ENCODE results near the gene CYP21A2. TPM values are rescaled to one million over a fixed set of nuclear protein-coding genes. Genes with fewer than 3 reads are reported as not detected.
"Not testable (repeated sequence)": the region's sequence is repeated elsewhere in the genome, so short reads cannot be mapped to it uniquely, and the experiment has no call there.

Gene CYP21A2
- polyA plus RNA-seq (ENCODE audit: insufficient read length in 3 of 3), result 1 to 10 TPM in 1 of 3 donors, under 1 TPM in 2; 0.24 to 1.0 (median 0.29) TPM
- long read RNA-seq, donor 1, result 0 reads
- long read RNA-seq, donor 2, partial matches to known transcripts, result 0 of 5 reads
- long read RNA-seq, donor 2, other reads (novel, unspliced or antisense), result 0 of 5 reads
- long read RNA-seq, donor 3, result 0 reads
- long read RNA-seq, donor 4, result 0 reads
- long read RNA-seq, donor 5, result 0 reads
- long read RNA-seq, donor 6, result 0 reads
- long read RNA-seq, donor 7, result 0 reads
- long read RNA-seq, donor 8, result 0 reads
- long read RNA-seq, donor 9, result 0 reads
- long read RNA-seq, donor 10, result 0 reads
- long read RNA-seq, donor 11, result 0 reads
- long read RNA-seq, donor 12, result 0 reads
- long read RNA-seq, donor 13, result 0 reads
- long read RNA-seq, donor 14, result 0 reads
- long read RNA-seq, donor 15, result 0 reads
- long read RNA-seq, donor 16, result 0 reads

DNA sequence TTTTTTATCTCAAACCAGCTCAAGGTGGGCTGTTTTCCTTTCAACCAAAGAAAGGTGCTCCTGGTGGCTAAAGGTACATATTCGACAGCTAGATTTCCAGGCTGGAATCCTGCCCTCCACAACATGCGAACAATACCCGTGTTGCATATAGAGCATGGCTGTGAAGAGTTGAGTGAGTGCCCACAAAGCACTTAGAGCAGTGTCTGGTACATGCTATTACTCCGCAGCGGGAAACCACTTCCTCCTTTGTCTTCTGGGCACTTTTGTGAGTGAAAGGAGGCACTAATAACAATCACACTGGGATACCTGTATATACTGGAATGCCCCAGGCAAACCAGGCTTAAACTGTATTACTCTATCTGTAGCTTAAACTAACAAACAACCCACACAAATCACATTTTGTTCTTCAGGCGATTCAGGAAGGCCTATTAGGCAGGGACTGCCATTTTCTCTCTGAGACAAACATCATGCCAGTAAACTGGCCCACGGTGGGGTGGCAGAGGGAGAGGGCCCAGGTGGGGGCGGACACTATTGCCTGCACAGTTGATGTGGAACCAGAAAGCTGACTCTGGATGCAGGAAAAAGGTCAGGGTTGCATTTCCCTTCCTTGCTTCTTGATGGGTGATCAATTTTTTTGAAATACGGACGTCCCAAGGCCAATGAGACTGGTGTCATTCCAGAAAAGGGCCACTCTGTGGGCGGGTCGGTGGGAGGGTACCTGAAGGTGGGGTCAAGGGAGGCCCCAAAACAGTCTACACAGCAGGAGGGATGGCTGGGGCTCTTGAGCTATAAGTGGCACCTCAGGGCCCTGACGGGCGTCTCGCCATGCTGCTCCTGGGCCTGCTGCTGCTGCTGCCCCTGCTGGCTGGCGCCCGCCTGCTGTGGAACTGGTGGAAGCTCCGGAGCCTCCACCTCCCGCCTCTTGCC, at the start of gene CYP21A2:
CYP21A2 (plus strand) TSS at position 818 of the 927 bp plus-strand sequence; CDS start at position 826, 8 bp downstream.
- DNase-seq (ENCODE audit: extremely low read depth in 1 of 11, low read depth in 9 of 11, low spot score in 4 of 11), result not testable (repeated sequence)

DNA sequence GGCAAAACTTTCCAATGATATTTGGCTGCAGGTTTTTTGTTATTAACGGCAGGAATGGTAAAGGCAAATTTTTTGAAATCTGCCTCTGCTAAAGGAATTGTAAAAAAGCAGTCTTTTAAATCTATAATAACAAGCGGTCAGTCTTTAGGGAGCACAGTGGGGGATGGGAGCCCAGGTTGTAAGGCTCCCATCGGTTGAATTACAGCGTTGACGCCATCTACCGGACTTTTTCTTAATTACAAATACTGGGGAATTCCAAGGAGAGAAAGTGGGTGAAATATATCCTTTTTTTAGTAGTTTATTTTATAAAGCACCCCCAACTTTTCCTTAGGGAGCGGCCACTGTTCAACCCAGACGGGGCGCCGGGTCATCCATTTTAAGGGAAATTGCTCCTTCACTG, 48.9 kb upstream of the CYP21A2 start:
- DNase-seq (ENCODE audit: extremely low read depth in 1 of 11, low read depth in 9 of 11, low spot score in 4 of 11), result not testable (repeated sequence)

DNA sequence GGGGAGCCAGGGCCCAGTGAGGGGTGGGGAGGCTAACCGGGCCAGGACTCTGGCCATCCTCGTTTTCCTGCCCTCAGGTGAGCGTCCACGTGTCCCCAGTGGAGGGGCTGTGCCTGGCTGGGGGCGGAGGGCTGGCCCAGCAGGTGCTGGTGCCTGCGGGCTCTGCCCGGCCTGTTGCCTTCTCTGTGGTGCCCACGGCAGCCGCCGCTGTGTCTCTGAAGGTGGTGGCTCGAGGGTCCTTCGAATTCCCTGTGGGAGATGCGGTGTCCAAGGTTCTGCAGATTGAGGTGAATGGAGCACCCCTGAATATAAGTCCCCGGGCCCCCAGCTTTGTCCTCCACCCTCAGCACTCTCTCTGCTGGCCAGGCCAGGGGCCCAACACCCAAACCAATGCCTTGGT, 43.8 kb upstream of the CYP21A2 start:
- not testable (repeated sequence) for DNase-seq (ENCODE audit: extremely low read depth in 1 of 11, low read depth in 9 of 11, low spot score in 4 of 11)

DNA sequence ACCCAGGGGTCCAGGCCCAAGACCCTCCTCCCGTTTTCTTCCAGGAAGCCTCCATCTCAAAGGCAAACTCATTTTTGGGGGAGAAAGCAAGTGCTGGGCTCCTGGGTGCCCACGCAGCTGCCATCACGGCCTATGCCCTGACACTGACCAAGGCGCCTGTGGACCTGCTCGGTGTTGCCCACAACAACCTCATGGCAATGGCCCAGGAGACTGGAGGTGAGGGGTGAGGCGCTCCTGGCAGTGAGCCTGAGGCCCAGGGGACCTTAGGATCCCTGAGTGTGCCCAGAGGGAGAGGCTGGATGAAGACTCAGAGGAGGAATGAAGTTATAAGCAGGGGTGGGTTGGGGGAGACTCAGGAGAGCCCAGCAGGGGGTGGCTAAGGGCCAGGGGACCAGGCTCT, 41.8 kb upstream of the CYP21A2 start:
- not testable (repeated sequence) for DNase-seq (ENCODE audit: extremely low read depth in 1 of 11, low read depth in 9 of 11, low spot score in 4 of 11)

DNA sequence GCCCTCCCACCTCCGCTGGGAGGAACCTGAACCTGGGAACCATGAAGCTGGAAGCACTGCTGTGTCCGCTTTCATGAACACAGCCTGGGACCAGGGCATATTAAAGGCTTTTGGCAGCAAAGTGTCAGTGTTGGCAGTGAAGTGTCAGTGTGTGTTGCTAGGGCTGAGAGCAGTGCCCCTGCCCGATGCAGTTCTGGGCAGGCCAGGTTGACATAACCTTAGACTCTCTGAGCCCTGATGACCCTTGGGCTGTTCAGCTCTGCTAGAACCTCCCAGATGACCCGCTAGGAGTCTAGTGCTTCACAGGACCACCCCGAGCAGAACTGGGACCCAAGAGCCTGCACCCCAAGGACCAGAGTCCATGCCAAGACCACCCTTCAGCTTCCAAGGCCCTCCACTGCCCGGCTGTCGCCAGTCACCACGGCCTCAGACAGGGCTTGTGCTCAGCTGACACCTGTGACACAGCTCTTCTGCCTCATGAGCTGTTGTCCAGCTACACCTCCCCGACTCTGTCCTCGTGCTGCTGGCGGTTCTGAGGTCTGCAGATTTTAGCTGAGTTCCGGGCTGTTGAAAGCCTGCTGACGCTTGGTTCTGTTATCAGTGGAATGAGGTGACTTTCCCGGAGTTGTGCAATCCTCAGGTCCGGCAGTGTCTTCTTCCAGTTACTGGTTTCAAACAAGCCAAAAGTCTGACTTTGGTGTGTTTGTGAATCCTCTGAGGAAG, 35.5 kb upstream of the CYP21A2 start:
- DNase-seq (ENCODE audit: extremely low read depth in 1 of 11, low read depth in 9 of 11, low spot score in 4 of 11), result not testable (repeated sequence)

DNA sequence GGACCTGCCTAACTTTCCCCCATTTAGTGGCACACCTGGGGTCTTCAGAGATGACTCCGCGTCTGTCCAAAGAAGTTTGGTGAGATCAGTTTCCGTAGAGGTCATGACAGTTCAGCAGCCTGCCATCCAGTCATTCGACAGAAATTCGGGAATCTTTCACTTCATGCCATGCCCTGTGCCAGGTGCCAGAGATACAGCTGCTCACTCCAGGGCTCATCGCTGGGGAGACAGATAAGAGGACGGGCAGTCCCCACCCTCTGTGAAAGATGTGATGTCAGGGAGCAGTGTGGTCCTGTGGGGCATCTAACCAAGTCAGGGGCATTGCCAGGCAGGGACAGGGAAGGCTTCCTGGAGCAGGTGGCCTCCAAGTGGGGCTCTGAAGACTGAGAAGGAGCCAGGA, 34.9 kb upstream of the CYP21A2 start:
- not testable (repeated sequence) for DNase-seq (ENCODE audit: extremely low read depth in 1 of 11, low read depth in 9 of 11, low spot score in 4 of 11)

DNA sequence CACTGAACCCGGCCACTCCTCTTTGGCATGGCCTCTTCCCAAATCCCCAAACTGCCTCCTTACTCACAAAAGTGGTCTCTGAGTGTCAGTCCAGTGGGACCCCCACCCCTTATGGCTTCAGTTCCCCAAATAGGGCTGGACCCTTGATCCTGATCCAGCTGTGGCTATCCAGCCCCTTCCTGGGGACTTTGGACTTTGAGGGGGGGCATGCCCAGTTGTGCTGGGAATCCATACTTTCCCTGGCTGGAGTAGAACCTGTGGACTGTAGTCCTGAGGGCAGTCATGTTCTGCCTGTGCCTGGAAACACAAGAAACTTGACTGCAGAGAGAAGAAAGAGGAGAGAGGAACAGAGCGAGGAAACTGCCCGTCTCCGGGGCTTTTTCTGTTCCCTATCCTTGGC, 33.8 kb upstream of the CYP21A2 start:
- not testable (repeated sequence) for DNase-seq (ENCODE audit: extremely low read depth in 1 of 11, low read depth in 9 of 11, low spot score in 4 of 11)

DNA sequence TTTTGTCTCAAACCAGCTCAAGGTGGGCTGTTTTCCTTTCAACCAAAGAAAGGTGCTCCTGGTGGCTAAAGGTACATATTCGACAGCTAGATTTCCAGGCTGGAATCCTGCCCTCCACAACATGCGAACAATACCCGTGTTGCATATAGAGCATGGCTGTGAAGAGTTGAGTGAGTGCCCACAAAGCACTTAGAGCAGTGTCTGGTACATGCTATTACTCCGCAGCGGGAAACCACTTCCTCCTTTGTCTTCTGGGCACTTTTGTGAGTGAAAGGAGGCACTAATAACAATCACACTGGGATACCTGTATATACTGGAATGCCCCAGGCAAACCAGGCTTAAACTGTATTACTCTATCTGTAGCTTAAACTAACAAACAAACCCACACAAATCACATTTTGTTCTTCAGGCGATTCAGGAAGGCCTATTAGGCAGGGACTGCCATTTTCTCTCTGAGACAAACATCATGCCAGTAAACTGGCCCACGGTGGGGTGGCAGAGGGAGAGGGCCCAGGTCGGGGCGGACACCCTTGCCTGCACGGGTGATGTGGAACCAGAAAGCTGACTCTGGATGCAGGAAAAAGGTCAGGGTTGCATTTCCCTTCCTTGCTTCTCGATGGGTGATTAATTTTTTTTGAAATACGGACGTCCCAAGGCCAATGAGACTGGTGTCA, 33.2 kb upstream of the CYP21A2 start:
- not testable (repeated sequence) for DNase-seq (ENCODE audit: extremely low read depth in 1 of 11, low read depth in 9 of 11, low spot score in 4 of 11)

DNA sequence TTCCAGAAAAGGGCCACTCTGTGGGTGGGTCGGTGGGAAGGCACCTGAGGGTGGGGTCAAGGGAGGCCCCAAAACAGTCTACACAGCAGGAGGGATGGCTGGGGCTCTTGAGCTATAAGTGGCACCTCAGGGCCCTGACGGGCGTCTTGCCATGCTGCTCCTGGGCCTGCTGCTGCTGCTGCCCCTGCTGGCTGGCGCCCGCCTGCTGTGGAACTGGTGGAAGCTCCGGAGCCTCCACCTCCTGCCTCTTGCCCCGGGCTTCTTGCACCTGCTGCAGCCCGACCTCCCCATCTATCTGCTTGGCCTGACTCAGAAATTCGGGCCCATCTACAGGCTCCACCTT, 32.7 kb upstream of the CYP21A2 start:
- DNase-seq (ENCODE audit: extremely low read depth in 1 of 11, low read depth in 9 of 11, low spot score in 4 of 11), result not testable (repeated sequence)

DNA sequence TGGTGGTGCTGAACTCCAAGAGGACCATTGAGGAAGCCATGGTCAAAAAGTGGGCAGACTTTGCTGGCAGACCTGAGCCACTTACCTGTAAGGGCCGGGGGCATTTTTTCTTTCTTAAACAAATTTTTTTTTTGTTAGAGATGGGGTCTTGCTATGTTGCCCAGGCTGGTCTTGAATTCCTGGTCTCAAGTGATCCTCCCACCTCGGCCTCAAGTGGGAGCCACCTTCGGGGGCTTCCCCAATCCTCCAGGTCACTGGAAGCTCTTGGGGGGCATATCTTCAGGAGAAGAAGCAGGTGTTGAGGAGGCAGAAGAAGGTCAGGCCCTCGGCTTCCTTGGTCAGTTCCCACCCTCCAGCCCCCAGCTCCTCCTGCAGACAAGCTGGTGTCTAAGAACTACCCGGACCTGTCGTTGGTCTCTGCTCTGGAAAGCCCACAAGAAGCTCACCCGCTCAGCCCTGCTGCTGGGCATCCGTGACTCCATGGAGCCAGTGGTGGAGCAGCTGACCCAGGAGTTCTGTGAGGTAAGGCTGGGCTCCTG, 32.2 kb upstream of the CYP21A2 start:
- not testable (repeated sequence) for DNase-seq (ENCODE audit: extremely low read depth in 1 of 11, low read depth in 9 of 11, low spot score in 4 of 11)

DNA sequence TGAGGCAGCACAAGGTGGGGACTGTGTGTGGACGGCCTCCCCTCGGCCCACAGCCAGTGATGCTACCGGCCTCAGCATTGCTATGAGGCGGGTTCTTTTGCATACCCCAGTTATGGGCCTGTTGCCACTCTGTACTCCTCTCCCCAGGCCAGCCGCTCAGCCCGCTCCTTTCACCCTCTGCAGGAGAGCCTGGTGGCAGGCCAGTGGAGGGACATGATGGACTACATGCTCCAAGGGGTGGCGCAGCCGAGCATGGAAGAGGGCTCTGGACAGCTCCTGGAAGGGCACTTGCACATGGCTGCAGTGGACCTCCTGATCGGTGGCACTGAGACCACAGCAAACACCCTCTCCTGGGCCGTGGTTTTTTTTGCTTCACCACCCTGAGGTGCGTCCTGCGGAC, 31.1 kb upstream of the CYP21A2 start:
- DNase-seq (ENCODE audit: extremely low read depth in 1 of 11, low read depth in 9 of 11, low spot score in 4 of 11), result not testable (repeated sequence)

DNA sequence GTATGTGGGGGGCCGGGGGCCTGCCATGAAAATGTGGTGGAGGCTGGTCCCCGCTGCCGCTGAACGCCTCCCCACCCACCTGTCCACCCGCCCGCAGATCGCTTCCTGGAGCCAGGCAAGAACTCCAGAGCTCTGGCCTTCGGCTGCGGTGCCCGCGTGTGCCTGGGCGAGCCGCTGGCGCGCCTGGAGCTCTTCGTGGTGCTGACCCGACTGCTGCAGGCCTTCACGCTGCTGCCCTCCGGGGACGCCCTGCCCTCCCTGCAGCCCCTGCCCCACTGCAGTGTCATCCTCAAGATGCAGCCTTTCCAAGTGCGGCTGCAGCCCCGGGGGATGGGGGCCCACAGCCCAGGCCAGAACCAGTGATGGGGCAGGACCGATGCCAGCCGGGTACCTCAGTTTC, 30.2 kb upstream of the CYP21A2 start:
- not testable (repeated sequence) for DNase-seq (ENCODE audit: extremely low read depth in 1 of 11, low read depth in 9 of 11, low spot score in 4 of 11)

DNA sequence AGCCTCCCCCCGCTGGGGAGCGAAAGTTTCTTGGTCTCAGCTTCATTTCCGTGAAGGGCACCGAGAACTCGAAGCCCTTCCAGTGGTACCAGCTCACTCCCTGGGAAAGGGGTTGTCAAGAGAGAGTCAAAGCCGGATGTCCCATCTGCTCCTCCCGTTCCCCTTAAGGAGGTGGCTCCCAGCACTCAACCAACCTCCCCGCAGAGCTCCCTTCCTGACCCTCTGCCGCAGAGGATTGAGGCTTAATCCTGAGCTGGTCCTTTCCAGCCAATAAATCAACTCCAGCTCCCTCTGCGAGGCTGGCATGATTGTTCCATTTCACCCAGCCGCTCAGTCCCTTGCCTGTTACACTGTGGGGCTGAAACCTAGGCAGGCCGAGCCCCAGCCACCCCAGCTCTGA, 29.6 kb upstream of the CYP21A2 start:
- not testable (repeated sequence) for DNase-seq (ENCODE audit: extremely low read depth in 1 of 11, low read depth in 9 of 11, low spot score in 4 of 11)

DNA sequence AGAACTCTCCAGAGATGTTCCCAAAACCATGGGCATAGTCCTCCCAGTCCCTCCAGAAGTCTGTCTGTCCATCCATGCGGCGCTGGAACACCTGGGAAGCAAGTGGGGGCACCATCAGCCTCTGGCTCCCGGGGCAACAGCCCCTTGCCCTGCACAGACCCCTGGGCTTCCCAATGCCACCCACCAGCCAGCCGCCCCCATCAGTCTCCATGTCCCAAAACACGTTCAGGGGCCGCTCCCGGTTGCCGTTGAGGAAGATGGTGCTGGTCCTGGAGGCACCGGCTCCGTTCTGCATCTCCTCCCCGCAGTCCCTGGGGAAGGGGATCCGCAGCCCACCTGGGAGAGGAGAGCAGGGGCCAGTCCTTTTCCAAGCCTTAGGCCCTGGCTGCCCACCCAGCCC, 28.7 kb upstream of the CYP21A2 start:
- DNase-seq (ENCODE audit: extremely low read depth in 1 of 11, low read depth in 9 of 11, low spot score in 4 of 11), result not testable (repeated sequence)

DNA sequence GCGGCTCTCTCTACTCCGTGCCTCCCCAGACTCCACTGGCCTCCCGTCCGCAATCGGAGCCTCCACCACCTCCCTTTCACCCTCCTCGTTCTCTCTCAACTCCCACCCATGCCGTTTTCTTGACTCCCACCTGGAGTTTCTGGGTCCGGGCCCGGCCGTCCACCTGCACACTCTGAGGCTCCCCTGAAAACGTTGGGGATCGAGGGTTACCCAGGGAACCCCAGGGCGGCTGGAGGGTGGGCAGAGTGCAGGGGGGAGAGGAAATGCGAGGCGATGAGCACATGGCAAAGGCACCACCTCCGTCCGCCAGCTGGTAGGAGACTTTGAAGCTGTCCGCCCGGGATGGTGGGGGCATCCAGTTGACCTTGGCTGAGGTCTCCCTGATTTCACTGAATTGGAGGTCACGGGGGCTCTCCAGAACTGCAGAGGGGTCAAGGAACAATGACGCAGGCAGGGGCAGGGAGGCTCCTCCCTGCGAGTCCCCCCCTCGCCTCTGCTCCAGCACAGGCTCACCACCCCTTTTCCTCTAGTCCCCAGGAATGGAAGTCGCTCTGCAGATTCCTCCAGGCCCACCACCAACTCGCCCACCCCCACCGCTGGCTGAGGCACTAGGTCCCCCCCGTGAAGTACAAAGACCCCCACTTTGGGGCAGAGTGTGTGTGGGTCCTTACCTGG, 27.2 kb upstream of the CYP21A2 start:
- not testable (repeated sequence) for DNase-seq (ENCODE audit: extremely low read depth in 1 of 11, low read depth in 9 of 11, low spot score in 4 of 11)

DNA sequence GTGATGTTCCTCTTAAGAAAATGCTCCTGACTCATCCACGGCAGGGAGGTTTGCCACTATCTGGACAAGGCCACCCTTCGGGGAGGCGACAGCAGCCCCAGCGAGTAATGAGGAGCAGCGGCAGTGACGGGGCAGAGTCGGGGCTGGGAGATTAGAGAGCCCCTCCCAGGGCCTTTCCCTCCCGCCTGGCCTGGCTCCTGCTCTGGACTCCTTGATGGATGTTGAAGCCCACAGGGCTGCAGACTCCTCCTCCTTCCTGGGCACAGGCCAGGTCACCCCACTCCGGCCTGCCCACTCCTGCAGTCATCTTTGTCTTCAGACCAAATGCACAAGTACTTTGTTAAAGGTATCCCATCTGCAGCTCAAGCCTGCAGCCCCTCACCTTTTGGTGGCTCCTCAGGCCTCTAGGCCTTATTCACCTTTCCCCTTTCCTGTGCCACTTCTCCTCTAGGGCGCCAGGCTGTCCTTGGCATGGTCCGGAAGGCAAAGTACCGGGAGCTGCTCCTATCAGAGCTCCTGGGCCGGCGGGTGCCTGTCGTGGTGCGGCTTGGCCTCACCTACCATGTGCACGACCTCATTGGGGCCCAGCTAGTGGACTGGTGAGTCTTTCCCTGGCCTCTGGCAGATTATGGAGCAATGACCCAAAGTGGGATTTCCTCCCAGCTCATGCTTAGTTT, 25.1 kb upstream of the CYP21A2 start:
- DNase-seq (ENCODE audit: extremely low read depth in 1 of 11, low read depth in 9 of 11, low spot score in 4 of 11), result not testable (repeated sequence)

DNA sequence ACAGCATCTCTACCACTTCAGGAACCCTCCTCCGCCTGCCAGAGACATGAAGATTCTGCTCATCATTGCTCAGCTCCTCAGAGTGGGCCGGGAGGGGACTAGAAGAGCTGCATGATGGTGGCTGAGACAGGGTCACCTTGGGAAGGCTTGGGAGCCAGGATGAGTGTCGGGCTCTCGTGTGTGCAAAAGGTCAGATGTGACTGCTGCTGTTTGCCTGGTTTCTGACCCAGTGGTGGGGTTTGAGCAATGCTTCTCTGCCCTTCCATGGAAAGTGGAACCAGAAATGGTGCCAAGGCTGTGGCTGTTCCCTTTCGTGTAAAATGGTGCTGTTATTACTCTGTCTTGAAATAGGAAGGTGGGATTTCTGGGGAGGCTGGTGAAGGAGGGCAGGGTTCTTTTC, 24.5 kb upstream of the CYP21A2 start:
- not testable (repeated sequence) for DNase-seq (ENCODE audit: extremely low read depth in 1 of 11, low read depth in 9 of 11, low spot score in 4 of 11)
